Right renal cortex interstitium (tissue), 3 donors: Measurements from ENCODE around the gene KCNB1. TPM values are rescaled to one million over a fixed set of nuclear protein-coding genes. Genes with fewer than 3 reads are reported as not detected.

Source experiments
- DNase-seq, 3 donors: peaks; one replicate each; pipeline ENCODE4 v3.0.0-alpha.2; 2013; ENCODE audit warnings: low read depth in 3 of 3, low spot score in 2 of 3
- polyA plus RNA-seq, 3 donors: library from polyadenylated mRNA; unstranded; fragments of 120-200 nt; gene quantifications; one replicate each; pipeline ENCODE4 v1.2.1, GENCODE V29; 2013; ENCODE audit not compliant: insufficient read length in 3 of 3

KCNB1 gene
- polyA plus RNA-seq, 3 donors = 0.47 to 0.51 (median 0.47) TPM

DNA sequence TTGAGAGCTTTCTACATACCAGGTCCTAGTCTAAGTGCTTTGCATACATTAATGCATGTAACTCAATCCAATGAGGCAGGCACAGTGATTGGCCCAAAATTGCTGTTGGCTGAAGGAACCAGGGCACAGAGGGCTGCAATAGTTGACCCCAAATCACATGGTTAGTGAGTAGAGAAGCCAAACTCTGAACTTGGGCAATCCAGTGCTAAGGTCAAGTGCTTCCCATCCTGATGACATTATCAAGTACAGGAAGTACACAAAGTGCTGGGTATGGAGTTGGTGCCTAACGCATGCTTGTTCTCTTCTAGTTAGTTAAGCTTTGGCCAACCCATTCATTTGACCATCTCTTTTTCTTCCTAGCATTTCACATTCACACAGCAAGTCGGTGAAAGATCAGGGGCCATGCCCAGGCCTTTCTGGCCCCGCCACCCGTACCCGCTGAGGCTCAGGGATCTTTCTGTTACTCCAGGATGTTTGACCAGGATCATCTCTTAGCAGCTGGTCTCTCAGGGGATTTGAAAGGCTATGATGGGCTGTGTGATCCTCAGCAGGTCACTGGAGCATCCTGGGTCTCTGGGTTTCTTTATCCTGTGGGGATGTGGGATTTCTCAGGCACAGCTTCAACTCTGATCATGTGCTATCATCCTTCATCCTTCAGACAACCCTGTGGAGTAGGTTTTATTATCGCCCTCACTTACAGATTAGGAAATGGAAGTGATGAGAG lies 7.0 kb downstream of the KCNB1 start:
- no peak for DNase-seq

DNA sequence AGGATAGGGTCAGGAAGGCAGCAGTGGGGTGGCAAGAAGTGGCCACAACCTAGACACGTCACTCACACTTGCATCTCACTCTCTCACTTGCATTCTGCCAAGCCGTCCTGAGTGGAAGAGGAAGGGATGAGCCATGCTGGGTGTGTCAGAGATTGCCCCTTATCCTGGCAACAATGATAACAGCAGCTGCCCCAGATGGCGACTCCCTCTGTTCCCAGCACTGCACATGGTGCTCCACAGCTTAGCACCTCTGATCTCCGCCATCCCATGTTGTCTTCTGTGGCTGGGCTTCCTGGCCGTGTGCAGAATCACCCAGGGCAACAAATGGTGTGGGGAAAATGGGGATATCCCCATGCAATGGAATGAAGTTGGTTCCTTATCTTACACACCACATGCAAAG lies 11.1 kb downstream of the KCNB1 start:
- no peak for DNase-seq

DNA sequence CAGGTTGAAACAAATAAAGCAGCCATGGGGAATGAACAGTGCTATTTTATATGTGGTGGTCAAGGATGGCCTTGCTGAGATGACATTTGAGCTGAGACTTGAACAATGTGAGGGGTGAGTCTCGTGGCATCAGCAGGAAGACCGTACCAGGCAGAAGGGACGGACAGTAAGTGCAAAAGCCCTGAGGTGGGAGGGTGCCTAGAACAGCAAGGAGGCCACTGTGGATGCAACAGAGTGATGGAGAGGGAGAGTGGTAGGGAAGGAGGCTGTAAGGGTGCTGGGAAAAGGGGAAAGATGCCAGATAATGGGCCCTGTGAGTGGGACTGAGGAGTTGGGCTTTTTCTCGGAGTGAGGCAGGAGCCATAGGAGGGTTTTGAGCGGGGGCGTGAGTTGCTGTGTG lies 11.5 kb downstream of the KCNB1 start:
- no peak for DNase-seq

DNA sequence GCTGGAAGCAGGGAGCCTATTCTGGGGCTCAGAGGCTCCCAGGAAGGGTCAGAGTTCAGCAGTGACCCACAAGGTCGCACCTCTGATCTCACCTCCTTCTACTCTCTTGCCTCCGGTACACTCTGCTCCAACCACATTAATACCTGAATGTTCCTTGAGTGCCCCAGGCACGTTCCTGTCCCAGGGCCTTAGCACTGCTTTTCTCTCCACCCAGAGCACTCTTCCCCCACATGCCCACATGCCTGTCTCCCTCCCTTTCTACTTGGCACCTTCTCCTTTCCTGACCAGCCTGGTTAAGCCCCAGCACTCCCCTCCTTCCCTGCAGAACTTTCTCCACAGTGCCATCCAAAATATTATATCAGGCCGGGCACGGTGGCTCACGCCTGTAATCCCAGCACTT lies 13.4 kb downstream of the KCNB1 start:
- no peak for DNase-seq

DNA sequence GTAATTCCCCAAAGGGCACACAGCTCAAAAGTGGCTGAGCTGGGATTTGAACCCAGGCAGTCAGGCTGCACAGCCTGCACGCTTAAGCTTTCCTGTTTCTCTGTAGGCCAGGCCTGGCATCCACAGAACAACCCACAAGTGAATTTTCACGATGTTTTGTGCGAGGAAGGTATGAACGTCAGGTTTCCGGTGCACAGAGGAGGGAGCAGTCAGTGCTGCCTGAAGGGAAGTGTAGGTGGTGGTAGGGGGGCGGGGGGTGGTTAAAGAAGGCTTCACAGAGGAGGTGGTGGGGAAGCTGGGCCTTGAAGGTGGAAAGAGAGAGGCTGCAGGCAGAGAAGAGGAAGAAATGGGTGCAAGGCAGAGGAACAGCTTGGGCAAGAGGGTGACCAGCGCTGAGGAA lies 14.1 kb downstream of the KCNB1 start:
- no peak for DNase-seq

DNA sequence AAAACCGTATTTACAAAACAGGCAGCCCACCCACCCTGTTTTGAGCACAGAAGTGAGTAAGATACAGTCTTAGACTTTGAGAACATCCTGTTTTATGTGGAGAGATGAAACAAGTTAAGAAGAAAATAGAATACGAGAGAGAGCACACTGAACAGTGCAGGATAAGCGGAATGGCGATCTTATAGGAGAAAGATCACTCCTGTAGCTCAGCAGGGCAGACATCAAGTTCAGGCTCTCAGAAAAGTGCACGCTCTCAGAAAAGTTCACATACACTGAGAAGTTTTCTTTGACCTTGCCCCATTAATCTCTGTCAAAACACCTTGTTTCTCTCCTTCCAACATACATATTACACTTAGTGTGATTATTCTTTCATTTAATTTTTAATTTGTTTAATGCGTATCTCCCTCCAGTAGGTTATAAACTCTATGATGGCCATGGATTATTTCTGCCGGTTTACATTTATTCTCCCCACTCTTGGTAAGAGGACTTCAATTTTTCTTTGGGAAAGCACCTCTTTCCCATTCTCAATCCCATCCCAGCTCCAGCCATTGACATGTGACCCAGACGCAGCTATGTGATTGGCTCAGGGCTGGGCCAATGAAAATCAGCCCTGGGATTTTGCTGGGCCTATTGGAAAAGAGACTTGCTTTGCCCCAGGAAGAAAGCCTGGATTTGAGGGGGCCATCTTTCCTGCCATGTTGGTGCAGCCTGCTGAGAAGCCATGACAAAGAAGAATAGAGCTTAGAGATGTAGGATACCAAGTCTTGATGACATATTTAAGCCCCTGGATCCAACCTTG lies 16.2 kb downstream of the KCNB1 start:
- no peak for DNase-seq

DNA sequence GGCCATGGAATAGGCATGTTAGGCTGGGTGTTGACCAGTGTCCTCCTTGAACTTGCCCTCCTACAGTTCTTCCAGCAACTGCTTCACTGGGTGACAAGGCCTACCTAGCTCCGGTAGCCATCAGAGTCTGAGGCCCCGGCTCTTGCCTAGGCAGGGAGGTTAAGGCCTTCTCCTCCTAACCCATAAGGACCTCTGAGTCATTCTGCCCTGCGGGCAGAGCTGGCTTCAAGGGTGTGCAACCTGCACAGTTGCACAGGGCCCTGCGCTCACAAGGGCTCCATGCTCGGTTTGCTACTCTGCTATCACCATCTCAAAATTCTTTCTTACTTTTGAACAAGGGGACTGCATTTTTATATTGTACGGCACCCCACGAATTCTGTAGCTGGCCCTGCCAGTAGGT lies 17.9 kb downstream of the KCNB1 start:
- no peak for DNase-seq

DNA sequence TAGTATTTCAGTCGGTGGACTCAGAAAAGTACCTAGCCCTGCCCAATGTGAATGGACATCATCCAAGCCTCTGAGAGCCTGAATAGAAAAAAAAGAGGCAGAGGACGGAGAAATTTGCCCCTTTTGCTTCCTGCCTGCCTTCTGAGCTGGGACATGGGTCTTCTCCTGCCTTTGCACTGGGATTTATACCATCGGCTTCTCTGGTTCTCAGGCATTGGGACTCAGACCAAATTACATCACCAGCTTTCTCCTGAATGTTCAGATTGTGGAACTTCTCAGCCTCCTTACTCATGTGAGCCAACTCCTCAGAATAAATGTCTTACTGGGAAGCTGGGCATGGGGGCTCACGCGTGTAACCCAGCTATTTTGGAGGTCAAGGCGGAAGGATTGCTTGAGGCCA lies 19.8 kb downstream of the KCNB1 start:
- no peak for DNase-seq

DNA sequence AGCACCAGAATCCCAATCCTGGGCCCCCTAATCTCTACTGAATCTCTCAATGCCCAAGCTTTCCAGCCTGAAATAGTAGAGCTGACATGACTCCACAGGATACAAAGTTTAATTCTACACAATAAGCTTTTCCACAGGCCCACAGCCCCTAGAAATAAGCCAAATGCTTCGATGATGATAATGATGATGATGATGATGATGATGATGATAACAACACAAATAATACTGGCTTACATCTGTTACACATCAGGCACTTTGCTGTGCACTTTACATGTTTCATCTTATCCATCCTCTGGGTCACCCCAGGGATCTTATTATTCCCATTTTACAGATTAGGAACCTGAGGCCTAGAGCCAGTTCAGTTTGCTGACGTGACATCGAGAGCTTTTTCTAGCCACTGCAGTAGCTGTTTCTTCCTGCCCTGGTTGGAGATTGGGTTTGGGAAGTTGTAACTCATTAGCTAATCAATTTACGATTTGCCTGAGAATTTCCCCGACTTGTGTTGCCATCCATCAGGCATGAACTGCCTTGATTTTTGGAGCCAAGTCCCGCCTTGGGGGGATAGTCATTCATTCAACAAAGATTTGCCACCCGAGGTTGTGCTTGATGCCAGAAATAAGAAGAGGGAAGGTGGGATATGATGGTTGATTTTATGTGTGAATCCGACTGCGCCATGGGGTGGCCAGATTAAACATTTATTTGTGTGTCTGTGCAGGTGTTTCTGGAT lies 20.4 kb downstream of the KCNB1 start:
- no peak for DNase-seq

DNA sequence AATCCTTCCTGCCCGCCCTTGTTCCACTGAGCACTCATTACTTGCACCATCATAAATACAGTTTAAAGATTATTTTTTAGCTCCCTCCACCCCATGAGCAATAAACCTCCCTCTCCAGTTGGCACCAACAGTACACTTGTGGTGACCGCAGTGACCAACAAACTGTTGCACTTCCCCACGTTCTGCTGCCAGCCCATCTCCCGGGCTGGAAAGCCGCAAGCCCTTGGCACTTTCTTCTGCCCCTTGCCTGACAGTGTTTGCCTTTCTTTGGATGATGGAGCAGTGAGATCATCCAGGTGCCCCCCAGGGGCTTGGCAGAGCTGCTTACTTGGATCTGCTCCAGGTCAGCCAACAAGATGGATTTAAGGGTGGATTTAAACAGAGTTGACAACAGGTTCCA lies 21.6 kb downstream of the KCNB1 start:
- DNase-seq = no peak

DNA sequence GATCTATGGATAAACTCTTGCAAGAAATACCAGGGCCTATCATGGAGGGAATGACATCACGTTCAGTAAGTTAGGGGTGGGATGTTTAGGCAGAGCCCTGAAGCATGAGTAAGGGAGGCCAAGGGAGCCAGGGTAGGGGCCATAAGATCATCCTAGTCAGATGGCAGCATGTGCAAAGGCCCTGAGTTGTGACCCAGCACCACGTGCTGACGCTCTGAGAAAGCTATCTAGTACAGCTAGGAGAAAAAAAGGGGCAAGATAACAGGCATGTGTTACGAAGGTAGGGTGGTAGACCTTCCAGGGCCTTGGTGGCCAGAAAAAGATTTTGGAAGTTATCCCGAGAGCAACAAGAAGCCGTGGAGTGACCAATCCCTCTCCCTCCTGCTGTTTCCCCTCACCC lies 22.3 kb downstream of the KCNB1 start:
- no peak for DNase-seq

DNA sequence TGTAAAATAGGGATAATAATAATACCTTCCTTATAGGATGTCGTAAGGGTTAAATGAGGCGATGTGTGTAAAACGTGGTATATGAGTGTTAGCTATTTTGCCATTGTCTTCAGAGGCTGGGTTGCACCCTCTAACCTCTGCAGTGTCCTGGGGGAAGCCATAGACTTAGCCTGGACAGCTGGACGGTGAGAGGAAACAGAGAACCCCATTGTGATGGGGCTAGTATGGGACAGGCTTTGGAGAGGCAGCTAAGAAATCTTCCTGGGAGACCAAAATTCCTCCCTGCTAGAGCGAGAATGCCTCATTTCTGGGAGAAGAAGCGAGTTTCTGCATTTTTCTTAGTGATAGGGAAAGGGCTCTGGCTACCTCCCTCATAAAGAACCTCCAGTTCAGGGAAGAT lies 22.8 kb downstream of the KCNB1 start:
- no peak for DNase-seq

DNA sequence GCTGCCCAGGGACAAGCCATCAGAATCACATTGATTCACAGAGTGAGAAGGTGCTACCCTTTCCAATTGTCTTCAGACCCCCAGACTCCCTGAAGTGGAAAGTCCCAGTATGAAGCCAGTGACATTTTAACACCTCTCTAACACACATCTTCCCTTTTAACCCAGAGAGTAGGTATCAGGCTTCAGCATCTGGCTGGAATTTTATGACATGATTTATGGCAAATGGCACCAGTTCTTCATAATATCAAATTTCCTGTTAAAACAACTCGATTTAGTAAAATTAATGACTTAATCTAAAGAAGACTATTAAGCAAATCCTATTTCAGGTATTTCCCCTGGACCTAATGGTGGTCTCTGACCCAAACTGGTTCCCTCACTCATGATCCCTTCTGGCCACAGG lies 25.0 kb downstream of the KCNB1 start:
- DNase-seq = peak; percentile 12 to 30 (median 15)

DNA sequence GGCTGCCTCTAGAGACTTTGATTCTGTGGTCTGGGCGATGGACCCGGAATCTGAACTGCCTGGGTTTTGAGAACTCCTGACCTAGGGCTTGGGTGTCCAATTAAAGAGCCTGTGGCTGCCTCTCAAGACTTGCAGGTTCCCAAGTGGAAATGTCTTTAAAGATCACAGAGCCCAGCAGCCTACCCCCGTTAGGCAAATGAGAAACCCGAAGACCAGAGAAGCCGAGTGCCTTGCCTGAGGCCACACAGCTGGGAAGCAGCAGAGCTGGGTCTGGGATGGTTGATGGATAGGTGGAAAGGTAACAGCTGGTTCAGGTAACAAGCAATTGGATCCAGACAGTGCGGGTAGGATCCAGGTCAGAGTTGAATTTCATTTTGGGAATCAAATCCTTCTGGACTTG lies 25.8 kb downstream of the KCNB1 start:
- no peak for DNase-seq

DNA sequence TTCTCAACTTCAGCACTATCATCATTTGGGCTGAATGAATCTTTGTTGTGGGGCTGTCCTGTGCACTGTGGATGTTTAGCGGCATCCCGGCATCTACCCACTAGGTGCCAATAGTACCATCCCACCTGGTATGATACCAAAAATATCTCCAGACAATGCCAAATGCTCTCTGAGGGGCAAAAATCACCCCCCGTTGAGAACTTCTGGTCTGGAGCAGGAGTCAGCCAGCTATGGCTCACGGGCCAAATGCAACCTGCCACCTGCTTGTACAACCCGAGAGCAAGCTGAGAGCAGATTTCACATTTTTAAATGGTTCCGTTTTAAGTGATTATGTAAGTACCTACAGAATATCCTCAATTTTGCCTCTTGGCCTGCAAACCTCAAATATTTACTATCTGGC lies 26.8 kb downstream of the KCNB1 start:
- no peak for DNase-seq

DNA sequence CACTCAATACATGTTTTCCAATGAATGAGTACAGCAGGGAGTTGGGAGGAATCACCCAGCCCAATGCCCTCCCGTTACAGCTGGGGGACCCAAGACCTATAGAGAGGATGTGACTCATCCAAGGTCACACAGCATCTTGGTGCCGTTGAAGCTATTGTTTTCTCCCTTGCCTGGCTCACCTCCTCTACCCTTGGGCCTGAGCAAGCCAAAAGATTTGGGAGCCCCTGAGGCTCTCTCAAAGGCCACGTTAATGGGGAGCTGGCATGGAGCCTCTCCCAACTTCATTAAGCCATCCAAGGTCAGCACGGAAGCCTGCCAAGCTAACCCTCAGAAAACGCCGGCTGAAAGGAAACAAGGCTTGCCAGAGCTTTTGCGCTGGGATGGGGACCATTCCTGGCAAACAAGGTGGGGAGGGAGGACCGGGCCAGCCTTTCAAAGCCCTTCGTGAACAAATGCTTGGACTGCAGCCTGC lies 30.4 kb downstream of the KCNB1 start:
- DNase-seq = no peak

DNA sequence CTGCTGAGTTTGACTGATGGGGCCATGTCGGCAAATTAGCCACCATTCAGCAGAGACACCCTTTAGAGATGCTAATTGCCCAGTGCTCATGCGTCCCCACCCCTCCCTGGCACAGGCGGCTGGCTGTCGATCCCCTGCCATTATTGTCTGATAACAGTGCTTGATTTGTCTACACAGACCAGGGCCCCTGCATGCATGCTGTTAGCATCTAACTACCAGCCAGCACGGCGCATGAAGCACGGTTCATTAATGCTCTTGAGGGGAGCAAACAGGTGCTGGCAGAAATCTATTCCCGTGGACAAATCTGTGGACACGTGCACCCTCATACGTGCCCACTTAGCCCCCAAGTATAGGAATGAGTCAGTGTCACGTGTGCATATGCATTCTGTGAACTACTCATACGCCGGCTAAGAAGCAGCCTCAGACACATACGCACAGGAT lies 32.2 kb downstream of the KCNB1 start:
- DNase-seq = no peak

DNA sequence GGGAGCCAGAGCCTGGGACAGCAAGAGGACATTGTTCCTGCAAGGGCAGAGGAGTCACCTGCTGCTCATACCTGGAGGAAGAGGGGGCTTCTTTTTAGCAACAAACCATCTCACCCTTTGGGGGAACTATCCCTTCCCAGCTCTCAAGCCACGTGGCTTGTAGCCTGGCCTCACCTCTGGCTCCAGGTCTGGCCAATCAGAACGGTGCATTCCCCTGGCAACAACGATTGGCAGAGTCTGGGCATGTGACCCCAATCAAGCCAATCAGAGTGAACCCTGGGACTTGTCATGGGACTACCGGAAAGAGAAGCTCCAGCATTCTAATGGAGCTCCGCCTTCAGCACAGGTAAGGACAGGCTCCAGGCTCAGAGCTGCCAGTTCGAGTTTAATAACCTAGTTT lies 33.6 kb downstream of the KCNB1 start:
- no peak for DNase-seq

DNA sequence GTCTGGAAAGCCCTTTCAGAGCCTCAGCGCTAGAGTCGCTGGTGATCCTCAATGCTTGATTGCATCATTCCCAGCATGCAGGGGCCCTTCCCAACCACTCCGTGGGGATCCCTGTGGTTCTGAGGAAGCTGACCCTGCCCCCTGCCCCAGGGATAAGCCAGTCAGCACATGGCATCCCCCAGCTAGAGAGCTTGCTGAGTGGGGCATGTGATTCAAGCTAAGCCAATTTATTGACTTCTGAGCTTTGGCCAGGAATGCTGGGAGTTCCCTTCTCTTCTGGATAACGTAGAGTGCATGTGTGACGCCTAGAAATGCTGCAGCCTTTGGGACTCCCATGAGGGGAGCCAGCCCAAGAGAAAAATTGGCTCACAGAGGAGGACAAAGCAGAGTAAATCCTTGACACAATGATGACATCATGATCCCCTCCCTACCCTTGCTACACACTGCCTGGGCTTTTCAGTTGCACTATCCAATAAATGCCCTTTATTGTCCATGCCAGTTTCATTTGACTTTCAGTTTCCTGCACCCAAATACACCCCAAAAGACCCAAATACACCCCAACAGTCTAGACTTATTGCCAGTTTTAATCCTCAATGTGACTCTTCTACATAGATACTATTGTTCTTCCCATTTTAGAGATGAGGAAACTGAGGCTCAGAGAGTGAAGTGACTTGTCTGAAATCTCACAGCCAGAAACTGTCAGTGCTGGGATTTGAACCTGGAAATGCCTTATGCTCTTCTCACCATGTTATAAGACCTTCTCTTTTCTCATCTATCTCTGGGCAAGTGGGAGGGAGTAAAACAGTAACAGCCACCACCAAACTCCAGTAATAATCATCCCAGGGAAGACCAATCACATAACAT lies 34.3 kb downstream of the KCNB1 start:
- DNase-seq = no peak

DNA sequence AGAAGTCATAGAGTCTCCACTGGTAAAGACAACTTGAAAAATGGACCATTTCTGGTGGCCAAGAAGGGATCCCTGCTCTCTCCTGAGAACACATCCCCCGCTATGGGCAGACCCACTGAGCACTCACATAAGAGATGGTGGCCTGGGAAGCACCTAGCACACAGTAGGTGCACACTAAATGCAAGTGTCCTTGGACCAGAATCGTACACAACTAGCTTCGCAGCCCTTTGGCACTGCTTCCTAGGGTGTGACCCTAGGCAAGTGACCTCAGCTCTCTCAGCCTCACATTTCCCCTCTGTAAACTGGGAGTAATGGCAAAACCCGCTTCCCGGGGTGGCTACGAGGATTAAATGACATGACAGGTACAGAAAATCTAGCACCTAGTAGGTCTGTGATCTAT lies 35.1 kb downstream of the KCNB1 start:
- DNase-seq = no peak

DNA sequence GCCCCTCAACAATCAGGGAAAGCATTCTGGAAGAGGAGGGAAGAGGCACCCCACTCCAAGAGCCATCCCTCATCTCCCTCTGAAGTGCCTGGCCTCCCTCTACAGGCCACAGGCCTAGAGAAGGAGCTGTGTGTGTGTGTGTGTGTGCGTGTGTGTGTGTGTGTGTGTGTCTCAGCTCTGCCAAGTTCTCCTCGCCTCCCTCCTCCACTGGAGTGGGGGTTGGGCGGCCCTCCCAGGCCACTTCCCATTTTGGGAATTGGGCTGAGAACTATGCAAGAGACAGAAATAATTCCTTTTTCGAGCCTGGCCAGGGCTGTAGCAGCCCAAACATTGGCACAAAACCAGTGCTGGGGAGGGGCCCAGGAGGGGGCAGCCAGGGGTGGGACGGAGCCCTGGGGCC lies 35.7 kb downstream of the KCNB1 start:
- peak; percentile 33 to 39 (median 36) for DNase-seq
